Smooth muscle cell (in vitro differentiated cells): ENCODE data around the gene PPP2R3A. TPM values are rescaled to one million over a fixed set of nuclear protein-coding genes. Genes with fewer than 3 reads are reported as not detected.
A peak's percentile ranks its signal among the peaks of the same experiment; 100 is the strongest.

Experiments
- DNase-seq: peaks from one replicate; lab custom pipeline; 2025; ENCODE audit not compliant: unreplicated experiment; lab: John Stamatoyannopoulos, UW
- H2AFZ ChIP-seq: fragments of 200-600 bp; sonication (generic); 2 replicates; pipeline ENCODE4 v1.6.0; 2016; ENCODE audit warnings: antibody characterized with exemption, low read depth, mild to moderate bottlenecking
- H3F3A ChIP-seq: fragments of 200-600 bp; sonication (generic); 2 replicates; pipeline ENCODE4 v1.6.0; 2017; ENCODE audit warnings: antibody characterized with exemption, low read depth
- H3K27ac ChIP-seq: fragments of 200-600 bp; sonication (generic); 2 replicates; pipeline ENCODE4 v1.5.1; 2016; ENCODE audit warnings: low read depth, mild to moderate bottlenecking
- H3K27me3 ChIP-seq: fragments of 200-600 bp; sonication (generic); 2 replicates; pipeline ENCODE4 v1.6.1; 2016; ENCODE audit warnings: low read depth, mild to moderate bottlenecking
- H3K36me3 ChIP-seq: fragments of 200-600 bp; sonication (generic); 2 replicates; pipeline ENCODE4 v1.5.1; 2016; ENCODE audit warnings: low read depth
- H3K4me1 ChIP-seq: fragments of 200-600 bp; sonication (generic); 2 replicates; pipeline ENCODE4 v1.5.1; 2016; ENCODE audit warnings: low read depth
- H3K4me2 ChIP-seq: fragments of 200-600 bp; sonication (generic); 2 replicates; pipeline ENCODE4 v1.6.0; 2016; ENCODE audit warnings: mild to moderate bottlenecking
- H3K4me3 ChIP-seq: fragments of 200-600 bp; sonication (generic); 2 replicates; pipeline ENCODE4 v1.5.1; 2016; ENCODE audit warnings: mild to moderate bottlenecking
- H3K79me2 ChIP-seq: fragments of 200-600 bp; sonication (generic); 2 replicates; pipeline ENCODE4 v1.6.0; 2016; ENCODE audit warnings: low read depth, mild to moderate bottlenecking
- H3K9ac ChIP-seq: fragments of 200-600 bp; sonication (generic); 2 replicates; pipeline ENCODE4 v1.6.0; 2016; ENCODE audit warnings: low read depth
- H3K9me3 ChIP-seq: fragments of 200-600 bp; sonication (generic); replicated peaks from 2 replicates; pipeline ENCODE4 v1.5.1; 2016; ENCODE audit warnings: low read depth
- H4K20me1 ChIP-seq: fragments of 200-600 bp; sonication (generic); 2 replicates; pipeline ENCODE4 v1.6.0; 2016; ENCODE audit warnings: low read depth
- WGBS: methylation state at CpG from one replicate; pipeline ENCODE4 v1.1.7; 2016; ENCODE audit warnings: low lambda C conversion rate; 5-methylcytosine and 5-hydroxymethylcytosine counted together
- polyA plus RNA-seq: library from polyadenylated mRNA; unstranded; fragments of >200 nt; fragmentation: Nextera tagmentation; extraction: Ambion mirVana; gene quantifications from 2 replicates; pipeline ENCODE4 v1.2.1, GENCODE V29; 2016
- total RNA-seq: library from RNA; depleted of rRNA; stranded (reverse); fragments of >200 nt; gene quantifications from 2 replicates; pipeline ENCODE4 v1.2.3, GENCODE V29; 2014
- TF ChIP-seq, protein P1 (sequence below): fragments of 200-600 bp; sonication (generic); IDR thresholded peaks from 2 replicates; pipeline ENCODE4 v1.5.1; 2017; ENCODE audit warnings: borderline replicate concordance, mild to moderate bottlenecking, antibody characterized with exemption; ENCODE audit not compliant: insufficient read depth, poor library complexity, severe bottlenecking

Gene PPP2R3A
- total and polyA plus RNA-seq, 2 experiments from 2014 or later, result 8.0 to 24.7 TPM

GRCh38 chr3:136192831-136193230 lies 227.3 kb downstream of the PPP2R3A start:
- peaks cover 16% of the 10 kb centered on the region for H3F3A ChIP-seq
- H4K20me1 ChIP-seq, result peaks cover 76% of the 10 kb centered on the region
- no peaks in the 10 kb centered on the region for H3K36me3 ChIP-seq
- WGBS, result 37% methylated on average over 2 of the region's 2 CpGs
- no peaks in the 10 kb centered on the region for H3K27me3 ChIP-seq
- H3K4me3 ChIP-seq, result peak overlapping the region; percentile 97
- peaks cover 78% of the 10 kb centered on the region for H3K79me2 ChIP-seq
- peaks cover 36% of the 10 kb centered on the region for H3K4me1 ChIP-seq
- no peak overlapping the region for H2AFZ ChIP-seq
- peak overlapping the region; percentile 13 for H3K27ac ChIP-seq
- peak overlapping the region; percentile 99 for H3K9ac ChIP-seq
- TF ChIP-seq, protein P1, sequence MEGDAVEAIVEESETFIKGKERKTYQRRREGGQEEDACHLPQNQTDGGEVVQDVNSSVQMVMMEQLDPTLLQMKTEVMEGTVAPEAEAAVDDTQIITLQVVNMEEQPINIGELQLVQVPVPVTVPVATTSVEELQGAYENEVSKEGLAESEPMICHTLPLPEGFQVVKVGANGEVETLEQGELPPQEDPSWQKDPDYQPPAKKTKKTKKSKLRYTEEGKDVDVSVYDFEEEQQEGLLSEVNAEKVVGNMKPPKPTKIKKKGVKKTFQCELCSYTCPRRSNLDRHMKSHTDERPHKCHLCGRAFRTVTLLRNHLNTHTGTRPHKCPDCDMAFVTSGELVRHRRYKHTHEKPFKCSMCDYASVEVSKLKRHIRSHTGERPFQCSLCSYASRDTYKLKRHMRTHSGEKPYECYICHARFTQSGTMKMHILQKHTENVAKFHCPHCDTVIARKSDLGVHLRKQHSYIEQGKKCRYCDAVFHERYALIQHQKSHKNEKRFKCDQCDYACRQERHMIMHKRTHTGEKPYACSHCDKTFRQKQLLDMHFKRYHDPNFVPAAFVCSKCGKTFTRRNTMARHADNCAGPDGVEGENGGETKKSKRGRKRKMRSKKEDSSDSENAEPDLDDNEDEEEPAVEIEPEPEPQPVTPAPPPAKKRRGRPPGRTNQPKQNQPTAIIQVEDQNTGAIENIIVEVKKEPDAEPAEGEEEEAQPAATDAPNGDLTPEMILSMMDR, result no peak
- DNase-seq, result no peak
- peak overlapping the region; percentile 89 for H3K4me2 ChIP-seq
- no peaks in the 10 kb centered on the region for H3K9me3 ChIP-seq

GRCh38 chr3:136193278-136194054 lies 227.9 kb downstream of the PPP2R3A start:
- H3K4me1 ChIP-seq, result peaks cover 37% of the 10 kb centered on the region
- H3K9ac ChIP-seq, result peak overlapping the region; percentile 99
- WGBS, result 5% methylated on average over 6 of the region's 6 CpGs
- peaks cover 70% of the 10 kb centered on the region for H4K20me1 ChIP-seq
- H3K4me3 ChIP-seq, result peak overlapping the region; percentile 97
- DNase-seq, result no peak
- no peaks in the 10 kb centered on the region for H3K27me3 ChIP-seq
- H3K79me2 ChIP-seq, result peaks cover 71% of the 10 kb centered on the region
- H3K36me3 ChIP-seq, result no peaks in the 10 kb centered on the region
- no peaks in the 10 kb centered on the region for H3K9me3 ChIP-seq
- H2AFZ ChIP-seq, result no peak overlapping the region
- H3K4me2 ChIP-seq, result peak overlapping the region; percentile 89
- peaks cover 20% of the 10 kb centered on the region for H3F3A ChIP-seq
- TF ChIP-seq, protein P1, result no peak
- H3K27ac ChIP-seq, result peak overlapping the region; percentile 13

GRCh38 chr3:136194409-136195257 lies 229.1 kb downstream of the PPP2R3A start:
- Histone ChIP-seq H2AFZ (peak overlapping the region; percentile 71), H4K20me1 (peaks cover 58% of the 10 kb centered on the region), H3K4me1 (peaks cover 37% of the 10 kb centered on the region), H3K9ac (peak overlapping the region; percentile 99), H3K79me2 (peaks cover 60% of the 10 kb centered on the region), H3K4me2 (peak overlapping the region; percentile 89), H3K4me3 (peak overlapping the region; percentile 97), H3K27ac (peak overlapping the region; percentile 99), H3F3A (peaks cover 20% of the 10 kb centered on the region), H3K36me3 (no peaks in the 10 kb centered on the region), H3K9me3 (no peaks in the 10 kb centered on the region), H3K27me3 (no peaks in the 10 kb centered on the region)
- TF ChIP-seq, protein P1, result no peak
- DNase-seq, result no peak
- 1% methylated on average over 47 of the region's 47 CpGs for whole genome bisulfite sequencing
